KBM-7 (cell line): ENCODE data around the gene THSD1.

Experiments used
- DNase-seq: peaks from one replicate; pipeline ENCODE4 v3.0.0-alpha.2; 2015
- in situ Hi-C: fragments of 300-500 bp; cut with MboI; formaldehyde crosslinking; loops from 2 replicates; pipeline ENCODE4 v1.14.3; 2020; ENCODE audit warnings: low sequenced_read_pairs, low pct_unique_long_range_greater_than_20kb, mixed read lengths

THSD1 gene

GRCh38 chr13:52405767-52406494 lies at the start of gene THSD1:
Gene THSD1 (minus strand): TSS chr13:52406172. CDS start chr13:52402600, 3,572 bp downstream.
- DNase-seq = peak; percentile 14
- in situ Hi-C loops = no loop called here

- peak; percentile 93 for DNase-seq
- in situ Hi-C loops = no loop called here
Measured at GRCh38 chr13:52455677-52456041, 49.7 kb upstream of the THSD1 start.

GRCh38 chr13:52454820-52455676 lies 49.1 kb upstream of the THSD1 start, which contains the start of gene CKAP2:
Gene CKAP2 (plus strand): TSS chr13:52455478. CDS start chr13:52455557, 79 bp downstream.
- DNase-seq = peak; percentile 97
- in situ Hi-C loops = no loop called here

DNA sequence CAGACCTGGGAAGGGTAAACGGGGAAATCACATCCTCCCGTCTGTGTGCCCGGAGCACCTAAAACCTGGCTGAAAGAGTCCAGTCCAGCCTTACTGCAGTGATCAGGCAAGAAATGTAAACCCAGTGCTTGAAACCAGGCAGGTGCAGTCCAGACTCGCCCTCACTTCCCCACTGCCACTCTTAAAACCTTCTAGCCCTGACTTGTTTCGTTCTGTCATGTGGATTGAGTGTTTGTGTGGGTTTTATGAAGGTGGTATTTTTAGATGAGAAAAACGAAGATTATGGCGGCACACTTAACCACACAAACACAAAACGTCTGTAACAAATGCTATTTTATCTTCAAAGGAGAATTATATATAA lies 48.5 kb upstream of the THSD1 start:
- peak; percentile 73 for DNase-seq
- in situ Hi-C loops = no loop called here

- no peak for DNase-seq
- in situ Hi-C loops = no loop called here
Measured at GRCh38 chr13:52452470-52452869, 46.5 kb upstream of the THSD1 start.

DNA sequence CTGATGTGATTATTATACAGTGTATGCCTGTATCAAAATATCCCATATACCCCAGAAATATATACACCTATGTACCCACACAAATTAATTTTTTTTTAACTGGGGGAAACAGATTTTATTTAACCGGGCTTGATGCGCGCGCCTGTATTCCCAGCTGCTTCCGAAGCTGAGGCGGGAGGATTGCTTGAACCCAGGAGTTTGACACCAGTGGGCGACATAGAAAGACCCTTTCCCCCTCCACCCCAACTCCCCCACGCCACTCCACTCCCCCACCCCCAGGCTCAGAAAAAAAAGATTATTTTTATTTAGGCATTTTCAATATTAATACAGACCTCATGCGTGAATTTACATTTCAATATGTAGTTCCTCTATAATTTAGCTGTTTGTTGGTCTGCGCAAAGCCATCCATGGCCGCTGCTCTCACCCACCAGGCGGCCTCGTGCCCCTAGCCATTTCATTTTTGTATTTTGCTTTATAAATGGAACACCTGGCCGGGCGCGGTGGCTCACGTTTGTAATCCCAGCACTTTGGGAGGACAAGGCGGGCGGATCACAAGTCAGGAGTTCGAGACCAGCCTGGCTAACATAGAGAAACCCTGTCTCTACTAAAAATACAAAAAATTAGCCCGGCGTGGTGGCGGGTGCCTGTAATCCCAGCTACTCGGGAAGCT lies 45.3 kb upstream of the THSD1 start:
- no peak for DNase-seq
- in situ Hi-C loops = no loop called here

DNA sequence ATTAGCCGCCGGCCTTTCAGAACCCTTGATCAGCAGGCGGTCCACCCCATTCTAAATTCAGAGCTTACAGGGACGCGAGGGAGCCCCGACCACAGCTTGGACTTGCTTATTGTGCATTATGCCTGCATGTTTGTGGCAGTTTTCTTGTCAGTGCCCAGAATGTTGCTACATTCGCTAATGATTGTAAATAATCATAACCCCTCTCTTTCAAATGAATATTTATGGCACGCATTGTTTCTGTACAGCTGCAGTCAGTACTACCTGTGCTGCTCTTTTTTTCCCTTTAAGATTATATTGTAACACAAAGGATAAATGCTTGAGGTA lies 44.8 kb upstream of the THSD1 start:
- DNase-seq = no peak
- in situ Hi-C loops = no loop called here

DNA sequence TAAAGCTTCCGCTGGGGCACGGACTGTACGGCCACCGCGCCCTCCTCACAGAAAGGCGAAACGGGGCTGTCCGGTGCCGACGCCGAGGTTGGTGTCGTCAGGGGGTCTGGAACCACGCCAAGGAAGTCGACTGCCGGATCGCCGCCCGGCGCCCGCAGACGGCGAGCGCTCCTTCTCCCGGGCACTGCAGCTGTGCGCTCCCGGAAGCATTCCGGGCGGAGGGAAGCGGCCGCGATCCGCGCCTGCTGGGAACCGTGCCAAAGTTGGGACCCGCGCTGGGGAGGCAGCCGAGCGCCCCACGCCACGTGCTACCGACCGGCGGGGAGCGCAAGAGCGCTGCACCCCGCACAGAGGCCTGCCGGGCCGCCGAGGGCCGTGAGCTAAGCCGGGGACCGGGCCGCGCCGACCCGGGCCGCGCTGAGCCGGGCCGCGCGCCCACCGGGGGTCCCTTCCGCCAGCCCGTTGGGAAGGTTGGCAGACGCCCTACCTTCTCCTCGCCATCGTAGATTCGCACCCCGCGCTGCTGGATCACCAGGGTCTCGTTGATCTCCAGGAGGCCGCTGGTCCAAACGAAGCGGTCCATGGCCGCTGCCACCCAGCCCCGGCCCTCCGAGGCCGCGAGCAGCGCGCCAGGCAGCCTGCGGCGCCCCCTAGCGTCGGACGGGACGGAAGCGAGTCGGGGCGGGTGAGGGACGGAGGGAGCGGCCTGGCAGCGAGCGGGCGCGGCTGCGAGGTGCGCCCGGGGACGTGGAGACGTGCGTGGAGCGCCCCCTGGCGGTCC lies 44.2 kb upstream of the THSD1 start, which contains the start of gene VPS36:
VPS36 (minus strand) TSS at position 623 of the 781 bp plus-strand sequence; CDS start at position 583, 40 bp downstream.
- in situ Hi-C loops = no loop called here
- DNase-seq = peak; percentile 97

- no peak for DNase-seq
- in situ Hi-C loops = no loop called here
Measured at GRCh38 chr13:52449331-52450011, 43.5 kb upstream of the THSD1 start.

GRCh38 chr13:52447815-52448552 lies 42.0 kb upstream of the THSD1 start:
- in situ Hi-C loops = no loop called here
- no peak for DNase-seq

DNA sequence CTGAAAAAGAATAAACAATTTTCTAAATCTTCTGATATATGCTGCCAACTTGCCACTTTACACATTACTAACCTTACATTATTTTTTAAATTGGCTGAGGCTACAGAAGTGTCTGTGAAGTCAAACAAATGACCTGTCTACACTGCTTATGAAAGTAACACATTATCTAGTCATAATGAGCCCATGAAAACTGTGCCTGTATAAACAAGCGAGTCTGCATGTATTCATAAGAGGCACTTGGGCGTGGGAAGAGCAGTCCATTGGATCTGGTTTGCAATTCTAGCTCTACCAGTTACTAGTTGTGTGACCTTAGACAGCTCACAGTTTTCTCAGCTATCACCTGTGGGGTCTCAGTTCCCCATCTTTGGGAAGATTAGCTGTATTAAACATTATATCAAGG lies 41.4 kb upstream of the THSD1 start:
- no peak for DNase-seq
- in situ Hi-C loops = no loop called here

DNA sequence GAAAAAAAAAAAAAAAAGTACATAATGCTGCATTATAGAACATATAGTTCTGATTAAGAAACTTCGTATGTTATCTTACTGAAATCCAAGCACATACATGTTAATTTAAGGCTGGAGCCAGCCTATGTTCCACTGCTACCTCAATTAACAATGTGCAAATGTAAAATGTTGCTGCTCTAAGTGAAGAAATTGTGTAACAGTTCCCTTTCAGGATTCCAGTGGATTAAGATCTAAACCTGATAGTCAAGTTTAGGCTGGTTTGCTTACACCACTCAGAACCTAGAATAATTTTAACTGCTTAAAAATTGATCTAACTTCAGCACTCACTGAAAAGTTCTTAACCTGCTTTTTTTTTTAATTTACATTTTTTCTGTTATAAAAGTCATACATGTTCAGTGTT lies 40.3 kb upstream of the THSD1 start:
- in situ Hi-C loops = no loop called here
- no peak for DNase-seq

- no peak for DNase-seq
- in situ Hi-C loops = no loop called here
Measured at GRCh38 chr13:52432456-52432855, 26.5 kb upstream of the THSD1 start.

DNA sequence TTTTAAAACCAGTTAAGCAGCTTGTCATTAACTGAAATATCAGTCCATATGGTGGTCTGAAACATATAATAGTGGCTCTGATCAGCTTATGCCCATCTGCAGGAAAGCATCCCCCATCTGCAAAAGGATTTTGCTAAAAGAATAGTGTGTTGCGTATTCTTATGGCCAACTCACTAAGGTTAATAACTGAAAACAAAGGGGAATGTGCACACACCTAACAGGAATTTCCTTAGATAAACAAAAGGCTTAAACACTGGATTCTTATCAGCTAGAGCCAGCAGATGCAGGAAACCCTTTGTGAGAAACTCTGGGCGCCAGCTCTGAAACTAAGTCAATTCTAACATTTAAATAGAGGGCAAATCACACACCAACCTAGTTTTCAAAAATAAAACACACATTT lies 22.3 kb upstream of the THSD1 start:
- in situ Hi-C loops = no loop called here
- DNase-seq = no peak

DNA sequence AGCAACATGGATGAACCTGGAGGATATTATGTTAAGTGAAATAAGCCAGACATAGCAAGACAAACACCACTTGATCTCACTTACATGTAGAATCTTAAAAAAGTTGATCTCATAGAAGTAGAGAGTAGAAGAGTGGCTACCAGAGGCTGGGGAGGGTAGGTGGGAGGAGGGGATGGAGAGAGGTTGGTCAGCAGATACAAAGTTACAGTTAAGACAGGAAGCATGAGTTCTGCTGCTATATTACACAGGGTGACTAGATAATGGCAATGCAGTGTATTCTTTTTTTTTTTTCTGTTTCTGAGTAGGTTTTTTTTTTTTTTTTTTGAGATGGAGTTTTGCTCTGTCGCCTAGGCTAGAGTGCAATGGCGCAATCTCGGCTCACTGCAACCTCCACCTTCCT lies 15.2 kb upstream of the THSD1 start:
- no peak for DNase-seq
- in situ Hi-C loops = no loop called here

DNA sequence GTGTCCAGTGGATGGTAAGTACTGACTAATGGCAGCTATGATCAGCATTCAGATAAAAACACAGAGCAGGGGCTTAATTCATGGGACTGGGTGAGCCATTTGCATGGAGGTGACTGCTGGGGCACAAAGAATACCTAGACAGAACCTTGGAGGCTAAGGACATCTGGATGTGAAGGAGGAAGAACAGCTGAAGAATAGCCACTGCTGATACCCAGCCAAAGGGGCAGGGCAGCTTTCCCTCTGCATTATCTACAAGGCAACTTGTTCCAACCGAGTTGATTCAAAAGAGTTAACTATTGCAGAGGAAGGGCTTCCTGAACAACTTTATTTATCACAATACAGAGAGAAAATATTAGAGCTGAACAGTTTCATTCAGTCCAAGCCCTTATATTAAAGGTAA lies 13.1 kb upstream of the THSD1 start:
- DNase-seq = no peak
- in situ Hi-C loops = no loop called here

DNA sequence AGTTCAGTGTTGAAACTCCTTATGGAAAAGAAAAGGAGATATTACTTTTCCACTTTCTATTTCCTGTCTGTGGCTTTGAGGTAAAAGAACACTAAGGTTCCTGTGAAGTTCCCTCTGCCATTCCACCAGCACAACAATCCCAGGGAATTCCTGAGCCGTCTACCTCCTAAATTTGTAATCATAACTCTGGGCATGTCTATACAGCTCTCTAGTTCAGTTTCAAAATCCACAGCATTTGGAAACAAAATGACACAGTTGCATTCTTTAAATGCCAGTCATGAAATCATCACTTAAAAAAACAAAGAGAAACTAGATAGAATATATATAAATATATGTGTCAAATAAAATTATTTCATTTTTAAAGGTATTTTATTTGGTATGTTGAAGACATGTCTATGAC lies 9.0 kb upstream of the THSD1 start:
- no peak for DNase-seq
- in situ Hi-C loops = no loop called here

DNA sequence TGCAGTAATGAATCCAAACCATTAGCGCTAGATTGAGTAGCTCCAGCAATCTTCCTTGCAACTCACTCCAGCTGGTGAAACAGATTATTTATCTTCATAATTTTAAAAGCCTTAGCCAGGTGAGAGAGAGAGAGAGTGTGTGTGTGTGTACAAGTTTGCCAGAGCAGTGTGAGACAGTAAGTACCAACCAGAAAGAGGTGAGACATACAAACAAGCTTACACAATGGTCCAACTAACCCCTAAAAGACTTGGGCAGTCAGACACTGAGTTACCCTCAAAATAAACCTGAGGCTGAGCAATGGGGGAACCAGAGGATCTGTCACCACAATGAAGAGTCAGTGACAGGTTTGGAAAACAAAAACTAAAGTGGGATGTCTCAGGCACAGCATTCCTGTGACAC lies 8.1 kb upstream of the THSD1 start:
- no peak for DNase-seq
- in situ Hi-C loops = no loop called here
